HCT116 (cell line): Measurements from ENCODE around the gene COL20A1. TPM values are rescaled to one million over a fixed set of nuclear protein-coding genes. Genes with fewer than 3 reads are reported as not detected.

ENCODE experiments used
- ATAC-seq: fragments of 200-7000 bp; cut with Tn5 transposase; 2 replicates; pipeline ENCODE4 v1.9.1; 2020; ENCODE audit warnings: mild to moderate bottlenecking, moderate library complexity
- BruUV-seq: library from RNA; stranded (reverse); fragments of 400-500 nt; replicated peaks from 2 replicates; lab custom pipeline; 2021; lab: Mats Ljungman, UMichigan
- CTCF ChIA-PET: fragments of 300-600 bp; sonication (Branson Sonifier 250); formaldehyde crosslinking; loops from one replicate; lab custom pipeline; 2021; ENCODE audit warnings: antibody characterized with exemption; lab: Charles Lee
- POLR2A ChIA-PET: fragments of 300-600, 350-600 bp; sonication (Branson Sonifier 250); formaldehyde crosslinking; loops from one replicate; lab custom pipeline; 2021; ENCODE audit warnings: antibody characterized with exemption; lab: Charles Lee
- RAD21 ChIA-PET, 2 experiments: fragments of 300-600 bp; sonication (Branson Sonifier 250); formaldehyde crosslinking; loops; one replicate each; lab custom pipeline; 2023; ENCODE audit warnings: low total read pairs in 2 of 2; ENCODE audit not compliant: uncharacterized antibody in 2 of 2, unreplicated experiment in 2 of 2, low non-redundant PET in 1 of 2; lab: Charles Lee
- DNase-seq: peaks from one replicate; pipeline ENCODE4 v3.0.0-alpha.2; 2010; ENCODE audit warnings: low read depth, low spot score
- H2AFZ ChIP-seq: fragments of 200-600 bp; shearing (Covaris generic), sonication (generic); 2 replicates; pipeline ENCODE4 v1.6.1; 2017; ENCODE audit warnings: low read depth, mixed run types, mixed read lengths, antibody characterized with exemption, low read length; ENCODE audit not compliant: poor library complexity, severe bottlenecking
- H3K27ac ChIP-seq: 2 replicates; pipeline ENCODE4 v1.5.1; 2012; ENCODE audit warnings: low read depth, low read length
- H3K27me3 ChIP-seq: fragments of 200-600 bp; sonication (generic); 2 replicates; pipeline ENCODE4 v1.6.1; 2016; ENCODE audit warnings: mixed run types, low read length, mixed read lengths; ENCODE audit not compliant: insufficient read depth
- H3K36me3 ChIP-seq, 2 experiments: fragments of 200-500 bp in 1 of 2; fragments of 200-600 bp in 1 of 2; sonication (Bioruptor generic) in 1 of 2; sonication (generic) in 1 of 2; 2 replicates each; pipeline versions ENCODE4 v1.5.1 to v1.6.1; 2014 to 2016; ENCODE audit warnings: low read length in 2 of 2, inconsistent platforms in 1 of 2, mixed read lengths in 1 of 2, mixed run types in 1 of 2; ENCODE audit not compliant: insufficient read depth in 2 of 2, control insufficient read depth in 1 of 2
- H3K4me1 ChIP-seq, 2 experiments: fragments of 200-600 bp in 1 of 2; sonication (generic) in 1 of 2; 2 replicates each; pipeline versions ENCODE4 v1.5.1 to v1.6.1; 2012 to 2017; ENCODE audit warnings: low read length in 2 of 2, inconsistent platforms in 1 of 2, mild to moderate bottlenecking in 1 of 2, mixed read lengths in 1 of 2, mixed run types in 1 of 2, moderate library complexity in 1 of 2; ENCODE audit not compliant: insufficient read depth in 2 of 2, control insufficient read depth in 1 of 2
- H3K4me2 ChIP-seq: fragments of 200-600 bp; sonication (generic); 2 replicates; pipeline ENCODE4 v1.6.1; 2017; ENCODE audit warnings: mixed run types, low read length, mixed read lengths
- H3K4me3 ChIP-seq, 2 experiments: fragments of 200-600 bp in 1 of 2; sonication (generic) in 1 of 2; replicated peaks in 1 of 2; 2 replicates each; pipeline ENCODE4 v1.5.1; 2011 to 2016; ENCODE audit warnings: low read length in 2 of 2, control low read depth in 1 of 2, low read depth in 1 of 2, mild to moderate bottlenecking in 1 of 2, mixed read lengths in 1 of 2, mixed run types in 1 of 2
- H3K79me2 ChIP-seq: fragments of 200-600 bp; sonication (generic); 2 replicates; pipeline ENCODE4 v1.6.1; 2017; ENCODE audit warnings: mild to moderate bottlenecking, mixed run types, low read length, moderate library complexity, mixed read lengths; ENCODE audit not compliant: insufficient read depth
- H3K9ac ChIP-seq: fragments of 200-600 bp; sonication (generic); 2 replicates; pipeline ENCODE4 v1.6.1; 2016; ENCODE audit warnings: low read length, mixed read lengths
- H3K9me2 ChIP-seq: fragments of 200-600 bp; sonication (generic), shearing (Covaris generic); 2 replicates; pipeline ENCODE4 v1.6.1; 2017; ENCODE audit warnings: mixed run types, mild to moderate bottlenecking, moderate library complexity; ENCODE audit not compliant: insufficient read depth
- H3K9me3 ChIP-seq, 2 experiments: fragments of 200-500 bp in 1 of 2; fragments of 200-600 bp in 1 of 2; sonication (Bioruptor generic) in 1 of 2; sonication (generic) in 1 of 2; 2 replicates each; pipeline ENCODE4 v1.6.1; 2014 to 2017; ENCODE audit warnings: low read length in 2 of 2, mixed read lengths in 2 of 2, inconsistent platforms in 1 of 2, low read depth in 1 of 2, mild to moderate bottlenecking in 1 of 2, mixed run types in 1 of 2, moderate library complexity in 1 of 2; ENCODE audit not compliant: control insufficient read depth in 1 of 2, insufficient read depth in 1 of 2
- H4K20me1 ChIP-seq: fragments of 200-600 bp; sonication (generic), shearing (Covaris generic); 2 replicates; pipeline ENCODE4 v1.6.1; 2017; ENCODE audit warnings: mixed run types, mild to moderate bottlenecking, moderate library complexity; ENCODE audit not compliant: insufficient read depth
- CEBPB ChIP-seq: IDR thresholded peaks from 2 replicates; pipeline ENCODE4 v1.6.1; 2012; ENCODE audit warnings: low read depth
- JUND ChIP-seq: IDR thresholded peaks from 2 replicates; pipeline ENCODE4 v1.6.1; 2012
- POLR2A ChIP-seq: IDR thresholded peaks from 2 replicates; pipeline ENCODE4 v1.7.0; 2011; ENCODE audit warnings: borderline replicate concordance; ENCODE audit not compliant: insufficient read depth, insufficient read length; ENCODE audit errors: extremely low read depth
- RAD21 ChIP-seq: IDR thresholded peaks from 2 replicates; pipeline ENCODE4 v1.6.1; 2012; ENCODE audit warnings: low read depth, mild to moderate bottlenecking
- SIN3A ChIP-seq: IDR thresholded peaks from 2 replicates; pipeline ENCODE4 v1.6.1; 2012; ENCODE audit warnings: low read depth
- SP1 ChIP-seq: IDR thresholded peaks from 2 replicates; pipeline ENCODE4 v1.6.1; 2012; ENCODE audit warnings: low read depth
- ZBTB33 ChIP-seq: IDR thresholded peaks from 2 replicates; pipeline ENCODE4 v1.6.1; 2011; ENCODE audit warnings: mild to moderate bottlenecking, low read length, moderate library complexity; ENCODE audit not compliant: insufficient replicate concordance; ENCODE audit errors: extremely low read depth
- intact Hi-C: fragments of 100-400 bp; cut with micrococcal nuclease; formaldehyde crosslinking; loops from 2 replicates; pipeline ENCODE4 v1.10.0; 2022
- total RNA-seq: library from RNA; stranded (reverse); gene quantifications from one replicate; pipeline ENCODE4 v1.2.1, GENCODE V29; 2021; ENCODE audit not compliant: unreplicated experiment

The COL20A1 gene
- total RNA-seq, 1 experiment from 2014 or later, result 0.34 TPM

GRCh38 chr20:63287697-63288580 is 5.0 kb upstream of the COL20A1 start:
- no peak overlapping the region for H2AFZ ChIP-seq
- intact Hi-C loops, result no loop called here
- peaks cover 4 to 14% of the 10 kb centered on the region in 2 experiments; a peak in 3 of 4 replicates for H3K4me1 ChIP-seq
- no peaks in the 10 kb centered on the region for H3K9me3 ChIP-seq
- H3K4me3 ChIP-seq, result no peak overlapping the region
- H3K9me2 ChIP-seq, result no peaks in the 10 kb centered on the region
- DNase-seq, result no peak
- no peaks in the 10 kb centered on the region for H4K20me1 ChIP-seq
- no peak overlapping the region for H3K27ac ChIP-seq
- BruUV-seq, result no TSS peak
- POLR2A ChIA-PET, result no interaction called here
- no peak overlapping the region for H3K4me2 ChIP-seq
- CTCF ChIA-PET, result interaction anchor here (1.4 kb wide), 1 partner anchor 64 kb away, joined by 3 read pairs; no protein-coding TSS in a partner anchor
- no peaks in the 10 kb centered on the region for H3K79me2 ChIP-seq
- TF ChIP-seq SIN3A, result no peak
- TF ChIP-seq RAD21, result no peak
- TF ChIP-seq POLR2A, result no peak
- no peak for TF ChIP-seq CEBPB
- TF ChIP-seq JUND, result no peak
- no peak for TF ChIP-seq ZBTB33
- no peak for TF ChIP-seq SP1
- RAD21 ChIA-PET, result no interaction called here
- no peaks in the 10 kb centered on the region for H3K27me3 ChIP-seq
- no peak for ATAC-seq
- H3K9ac ChIP-seq, result no peak overlapping the region
- H3K36me3 ChIP-seq, result peaks cover 0 to 9% of the 10 kb centered on the region in 2 experiments; a peak in 1 of 4 replicates
